ENCODE measurements around the gene NYAP2. TPM values are rescaled to one million over a fixed set of nuclear protein-coding genes. Genes with fewer than 3 reads are reported as not detected.
A peak's percentile ranks its signal among the peaks of the same experiment; 100 is the strongest.

The NYAP2 gene
- total RNA-seq, 1 experiment from 2014 or later: not detected

- in situ Hi-C loops (cut with HindIII; ENCODE audit: low pct_unique_long_range_greater_than_20kb, low sequenced_read_pairs): no loop called here
- no peak for DNase-seq (ENCODE audit: low read depth, low spot score)
Measured at GRCh38 chr2:225416616-225417367, 17.3 kb downstream of the NYAP2 start.

- in situ Hi-C loops (cut with HindIII; ENCODE audit: low pct_unique_long_range_greater_than_20kb, low sequenced_read_pairs): no loop called here
- DNase-seq (ENCODE audit: low read depth, low spot score): no peak
Measured at GRCh38 chr2:225419033-225419432, 19.5 kb downstream of the NYAP2 start.

GRCh38 chr2:225422145-225422544 is 22.6 kb downstream of the NYAP2 start:
- no peak for DNase-seq (ENCODE audit: low read depth, low spot score)
- in situ Hi-C loops (cut with HindIII; ENCODE audit: low pct_unique_long_range_greater_than_20kb, low sequenced_read_pairs): no loop called here

GRCh38 chr2:225425284-225425683 is 25.8 kb downstream of the NYAP2 start:
- no peak for DNase-seq (ENCODE audit: low read depth, low spot score)
- in situ Hi-C loops (cut with HindIII; ENCODE audit: low pct_unique_long_range_greater_than_20kb, low sequenced_read_pairs): no loop called here

- in situ Hi-C loops (cut with HindIII; ENCODE audit: low pct_unique_long_range_greater_than_20kb, low sequenced_read_pairs): no loop called here
- no peak for DNase-seq (ENCODE audit: low read depth, low spot score)
Measured at GRCh38 chr2:225428360-225428759, 28.9 kb downstream of the NYAP2 start.

GRCh38 chr2:225429717-225430116 is 30.2 kb downstream of the NYAP2 start:
- in situ Hi-C loops (cut with HindIII; ENCODE audit: low pct_unique_long_range_greater_than_20kb, low sequenced_read_pairs): no loop called here
- DNase-seq (ENCODE audit: low read depth, low spot score): peak; percentile 41

- in situ Hi-C loops (cut with HindIII; ENCODE audit: low pct_unique_long_range_greater_than_20kb, low sequenced_read_pairs): no loop called here
- DNase-seq (ENCODE audit: low read depth, low spot score): no peak
Measured at GRCh38 chr2:225431105-225431863, 31.8 kb downstream of the NYAP2 start.

GRCh38 chr2:225434014-225434413 is 34.5 kb downstream of the NYAP2 start:
- in situ Hi-C loops (cut with HindIII; ENCODE audit: low pct_unique_long_range_greater_than_20kb, low sequenced_read_pairs): no loop called here

GRCh38 chr2:225437319-225437718 is 37.8 kb downstream of the NYAP2 start:
- in situ Hi-C loops (cut with HindIII; ENCODE audit: low pct_unique_long_range_greater_than_20kb, low sequenced_read_pairs): no loop called here
- DNase-seq (ENCODE audit: low read depth, low spot score): no peak

More at GRCh38 chr2:225434014-225434413, 34.5 kb downstream of the NYAP2 start:
- DNase-seq (ENCODE audit: low read depth, low spot score): no peak

GRCh38 chr2:225438248-225438647 is 38.7 kb downstream of the NYAP2 start:
- in situ Hi-C loops (cut with HindIII; ENCODE audit: low pct_unique_long_range_greater_than_20kb, low sequenced_read_pairs): no loop called here
- DNase-seq (ENCODE audit: low read depth, low spot score): no peak

GRCh38 chr2:225452677-225453076 is 53.2 kb downstream of the NYAP2 start:
- no peak for DNase-seq (ENCODE audit: low read depth, low spot score)
- in situ Hi-C loops (cut with HindIII; ENCODE audit: low pct_unique_long_range_greater_than_20kb, low sequenced_read_pairs): no loop called here

GRCh38 chr2:225454412-225454811 is 54.9 kb downstream of the NYAP2 start:
- in situ Hi-C loops (cut with HindIII; ENCODE audit: low pct_unique_long_range_greater_than_20kb, low sequenced_read_pairs): no loop called here
- DNase-seq (ENCODE audit: low read depth, low spot score): no peak

- in situ Hi-C loops (cut with HindIII; ENCODE audit: low pct_unique_long_range_greater_than_20kb, low sequenced_read_pairs): no loop called here
Measured at GRCh38 chr2:225456619-225457260, 57.2 kb downstream of the NYAP2 start.

GRCh38 chr2:225457482-225457881 is 58.0 kb downstream of the NYAP2 start:
- no peak for DNase-seq (ENCODE audit: low read depth, low spot score)

More at GRCh38 chr2:225456619-225457260, 57.2 kb downstream of the NYAP2 start:
- DNase-seq (ENCODE audit: low read depth, low spot score): no peak

GRCh38 chr2:225458431-225459117 is 59.1 kb downstream of the NYAP2 start:
- no peak for DNase-seq (ENCODE audit: low read depth, low spot score)
- in situ Hi-C loops (cut with HindIII; ENCODE audit: low pct_unique_long_range_greater_than_20kb, low sequenced_read_pairs): no loop called here

More at GRCh38 chr2:225457482-225457881, 58.0 kb downstream of the NYAP2 start:
- in situ Hi-C loops (cut with HindIII; ENCODE audit: low pct_unique_long_range_greater_than_20kb, low sequenced_read_pairs): no loop called here

GRCh38 chr2:225462417-225462816 is 62.9 kb downstream of the NYAP2 start:
- in situ Hi-C loops (cut with HindIII; ENCODE audit: low pct_unique_long_range_greater_than_20kb, low sequenced_read_pairs): no loop called here
- DNase-seq (ENCODE audit: low read depth, low spot score): no peak

GRCh38 chr2:225462945-225463344 is 63.4 kb downstream of the NYAP2 start:
- DNase-seq (ENCODE audit: low read depth, low spot score): no peak
- in situ Hi-C loops (cut with HindIII; ENCODE audit: low pct_unique_long_range_greater_than_20kb, low sequenced_read_pairs): no loop called here

- in situ Hi-C loops (cut with HindIII; ENCODE audit: low pct_unique_long_range_greater_than_20kb, low sequenced_read_pairs): no loop called here
- DNase-seq (ENCODE audit: low read depth, low spot score): no peak
Measured at GRCh38 chr2:225463449-225463848, 63.9 kb downstream of the NYAP2 start.

Data from SK-MEL-5 (cell line).